NOMO-1 (cell line): ENCODE data around the gene APOA1.

Experiments used
- DNase-seq, 2 experiments: peaks; one replicate each; lab custom pipeline; 2025; ENCODE audit not compliant: unreplicated experiment in 2 of 2; lab: John Stamatoyannopoulos, UW

APOA1 gene

GRCh38 chr11:116791813-116792143 is 45.6 kb downstream of the APOA1 start, which contains the start of gene APOA5:
TSS of gene APOA5 (minus strand) at chr11:116791879. CDS start at chr11:116791860, 19 bp downstream.
- no peak for DNase-seq

GRCh38 chr11:116791002-116791812 is 46.2 kb downstream of the APOA1 start:
- DNase-seq, result peak; percentile 51 to 53

- DNase-seq, result no peak
Measured at GRCh38 chr11:116790167-116791001, 47.0 kb downstream of the APOA1 start.

- no peak for DNase-seq
Measured at GRCh38 chr11:116788975-116789374, 48.4 kb downstream of the APOA1 start.

- no peak for DNase-seq
Measured at GRCh38 chr11:116788534-116788933, 48.9 kb downstream of the APOA1 start.

GRCh38 chr11:116787786-116788486 is 49.5 kb downstream of the APOA1 start, which contains the start of gene ZPR1:
TSS of gene ZPR1 (minus strand) at chr11:116788023. CDS start at chr11:116787990, 33 bp downstream.
- peak; percentile 75 to 84 for DNase-seq

GRCh38 chr11:116787436-116787785 is 50.0 kb downstream of the APOA1 start:
- no peak for DNase-seq

- DNase-seq, result no peak
Measured at GRCh38 chr11:116786966-116787365, 50.5 kb downstream of the APOA1 start.

GRCh38 chr11:116786326-116786725 is 51.1 kb downstream of the APOA1 start:
- DNase-seq, result no peak
